ENCODE measurements around the gene MAML2.

MAML2 gene

GRCh38 chr11:96385187-96385586 lies 42.2 kb upstream of the MAML2 start:
- TF ChIP-seq CTCF (IDR thresholded peaks at IDR 0.05; ENCODE audit: low read depth, low read length): no peak
- no peak for DNase-seq (ENCODE audit: low read depth, low spot score)
- no peak overlapping the region for H3K4me3 ChIP-seq (ENCODE audit: low read depth, low read length)
- in situ Hi-C loops (cut with HindIII; ENCODE audit: low sequenced_read_pairs): loop anchor here (25.0 kb wide), 1 partner anchor 548 kb away; no protein-coding TSS in a partner anchor

GRCh38 chr11:96384156-96384555 lies 41.2 kb upstream of the MAML2 start:
- no peak for DNase-seq (ENCODE audit: low read depth, low spot score)
- in situ Hi-C loops (cut with HindIII; ENCODE audit: low sequenced_read_pairs): loop anchor here (25.0 kb wide), 1 partner anchor 547 kb away; no protein-coding TSS in a partner anchor
- TF ChIP-seq CTCF (IDR thresholded peaks at IDR 0.05; ENCODE audit: low read depth, low read length): no peak
- no peak overlapping the region for H3K4me3 ChIP-seq (ENCODE audit: low read depth, low read length)

- in situ Hi-C loops (cut with HindIII; ENCODE audit: low sequenced_read_pairs): loop anchor here (25.0 kb wide), 1 partner anchor 539 kb away; no protein-coding TSS in a partner anchor
- H3K4me3 ChIP-seq (ENCODE audit: low read depth, low read length): no peak overlapping the region
- DNase-seq (ENCODE audit: low read depth, low spot score): no peak
- TF ChIP-seq CTCF (IDR thresholded peaks at IDR 0.05; ENCODE audit: low read depth, low read length): no peak
Observed at GRCh38 chr11:96376796-96377195, 33.8 kb upstream of the MAML2 start.

- in situ Hi-C loops (cut with HindIII; ENCODE audit: low sequenced_read_pairs): no loop called here
- TF ChIP-seq CTCF (IDR thresholded peaks at IDR 0.05; ENCODE audit: low read depth, low read length): no peak
- no peak for DNase-seq (ENCODE audit: low read depth, low spot score)
- no peak overlapping the region for H3K4me3 ChIP-seq (ENCODE audit: low read depth, low read length)
Observed at GRCh38 chr11:96373826-96374225, 30.8 kb upstream of the MAML2 start.

- TF ChIP-seq CTCF (IDR thresholded peaks at IDR 0.05; ENCODE audit: low read depth, low read length): no peak
- no peak overlapping the region for H3K4me3 ChIP-seq (ENCODE audit: low read depth, low read length)
- no peak for DNase-seq (ENCODE audit: low read depth, low spot score)
- in situ Hi-C loops (cut with HindIII; ENCODE audit: low sequenced_read_pairs): no loop called here
Observed at GRCh38 chr11:96367342-96367741, 24.3 kb upstream of the MAML2 start.

GRCh38 chr11:96366024-96366423 lies 23.0 kb upstream of the MAML2 start:
- in situ Hi-C loops (cut with HindIII; ENCODE audit: low sequenced_read_pairs): no loop called here
- no peak for DNase-seq (ENCODE audit: low read depth, low spot score)
- H3K4me3 ChIP-seq (ENCODE audit: low read depth, low read length): no peak overlapping the region
- TF ChIP-seq CTCF (IDR thresholded peaks at IDR 0.05; ENCODE audit: low read depth, low read length): no peak

- TF ChIP-seq CTCF (IDR thresholded peaks at IDR 0.05; ENCODE audit: low read depth, low read length): no peak
- in situ Hi-C loops (cut with HindIII; ENCODE audit: low sequenced_read_pairs): no loop called here
- no peak for DNase-seq (ENCODE audit: low read depth, low spot score)
- H3K4me3 ChIP-seq (ENCODE audit: low read depth, low read length): no peak overlapping the region
Observed at GRCh38 chr11:96365493-96365892, 22.5 kb upstream of the MAML2 start.

Data from astrocyte of the spinal cord (primary cell).